ENCODE data around the gene MITF.

DNA sequence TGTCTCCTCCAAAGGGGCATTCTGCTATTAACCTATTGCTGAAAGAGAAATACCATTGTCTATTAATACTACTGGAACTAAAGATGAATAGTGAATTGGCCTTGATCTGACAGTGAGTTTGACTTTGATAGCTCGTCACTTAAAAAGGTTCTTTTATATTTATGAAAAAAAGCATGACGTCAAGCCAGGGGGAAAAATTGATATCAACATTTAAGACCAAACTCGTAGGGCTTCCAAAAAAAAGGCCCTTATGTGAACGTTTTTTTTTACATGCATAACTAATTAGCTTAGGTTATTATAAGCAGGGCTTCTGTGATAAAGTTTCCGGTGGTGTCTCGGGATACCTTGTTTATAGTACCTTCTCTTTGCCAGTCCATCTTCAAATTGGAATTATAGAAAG lies 197.0 kb downstream of the MITF start:
- TF ChIP-seq POLR2AphosphoS5 (IDR thresholded peaks at IDR 0.05; ENCODE audit: low read depth, low read length): no peak
- TF ChIP-seq POLR2A (IDR thresholded peaks at IDR 0.05; ENCODE audit: low read depth, low read length): no peak
- no peak for TF ChIP-seq TAF1 (IDR thresholded peaks at IDR 0.05; ENCODE audit: borderline replicate concordance, low read depth, low read length)
